IMR-90 (cell line): ENCODE data around the gene RFX2. TPM values are rescaled to one million over a fixed set of nuclear protein-coding genes. Genes with fewer than 3 reads are reported as not detected.

Experiments used
- ATAC-seq: fragments of 200-7000 bp; cut with Tn5 transposase; 2 replicates; pipeline ENCODE4 v1.9.1; 2020; ENCODE audit warnings: low read depth, mild to moderate bottlenecking, moderate library complexity
- BruUV-seq: library from RNA; stranded (reverse); fragments of 400-500 nt; replicated peaks from 2 replicates; lab custom pipeline; 2021; lab: Mats Ljungman, UMichigan
- CTCF ChIA-PET: fragments of 300-600 bp; formaldehyde crosslinking; extraction: SDS; loops from one replicate; lab custom pipeline; 2021; ENCODE audit warnings: antibody characterized with exemption; lab: Yijun Ruan, JAX
- POLR2A ChIA-PET: fragments of 300-600 bp; sonication (Branson Sonifier 250); formaldehyde crosslinking; loops from one replicate; lab custom pipeline; 2022; ENCODE audit warnings: antibody characterized with exemption; ENCODE audit not compliant: unreplicated experiment; lab: Charles Lee
- DNase-seq: peaks from one replicate; pipeline ENCODE4 v3.0.0; 2013
- H2AFZ ChIP-seq: replicated peaks from 2 replicates; pipeline ENCODE3; 2013; ENCODE audit warnings: low read length, mild to moderate bottlenecking; ENCODE audit not compliant: poor library complexity
- H2AK5ac ChIP-seq: 2 replicates; pipeline ENCODE4 v1.6.1; 2013; ENCODE audit warnings: low read depth, low read length, inconsistent platforms
- H2AK9ac ChIP-seq: replicated peaks from 2 replicates; pipeline ENCODE3; 2013; ENCODE audit warnings: mild to moderate bottlenecking, low read depth, low read length, moderate library complexity; ENCODE audit not compliant: poor library complexity
- H2BK120ac ChIP-seq: 2 replicates; pipeline ENCODE4 v1.6.1; 2013; ENCODE audit warnings: low read depth, low read length, inconsistent platforms
- H2BK15ac ChIP-seq: 3 replicates; pipeline ENCODE4 v1.6.1; 2013; ENCODE audit warnings: low read depth, low read length, inconsistent platforms
- H2BK20ac ChIP-seq: 2 replicates; pipeline ENCODE4 v1.6.1; 2013; ENCODE audit warnings: low read depth, mild to moderate bottlenecking, inconsistent platforms, low read length, moderate library complexity
- H2BK5ac ChIP-seq: 2 replicates; pipeline ENCODE4 v1.6.1; 2013; ENCODE audit warnings: mild to moderate bottlenecking, low read depth, low read length, inconsistent platforms; ENCODE audit not compliant: poor library complexity, severe bottlenecking
- H3K14ac ChIP-seq: replicated peaks from 2 replicates; pipeline ENCODE4 v1.6.1; 2013; ENCODE audit warnings: low read depth, low read length, inconsistent platforms
- H3K18ac ChIP-seq: 2 replicates; pipeline ENCODE4 v1.6.1; 2013; ENCODE audit warnings: low read depth, low read length, control low read depth
- H3K23ac ChIP-seq: 2 replicates; pipeline ENCODE4 v1.6.1; 2013; ENCODE audit warnings: low read depth, low read length, inconsistent platforms
- H3K27ac ChIP-seq: 2 replicates; pipeline ENCODE4 v1.5.1; 2013; ENCODE audit warnings: mild to moderate bottlenecking, control low read depth, low read length; ENCODE audit not compliant: insufficient read depth
- H3K27me3 ChIP-seq: 2 replicates; pipeline ENCODE4 v1.6.1; 2013; ENCODE audit warnings: low read length; ENCODE audit not compliant: control insufficient read depth, insufficient read depth
- H3K36me3 ChIP-seq: 2 replicates; pipeline ENCODE4 v1.6.1; 2013; ENCODE audit warnings: low read length, mixed read lengths; ENCODE audit not compliant: control insufficient read depth, insufficient read depth
- H3K4ac ChIP-seq: 2 replicates; pipeline ENCODE4 v1.6.1; 2013; ENCODE audit warnings: low read depth, low read length, inconsistent platforms
- H3K4me1 ChIP-seq: 2 replicates; pipeline ENCODE4 v1.6.1; 2013; ENCODE audit warnings: low read length, mixed read lengths; ENCODE audit not compliant: control insufficient read depth, insufficient read depth
- H3K4me2 ChIP-seq: 2 replicates; pipeline ENCODE4 v1.6.1; 2013; ENCODE audit warnings: low read depth, mild to moderate bottlenecking, control low read depth, low read length, moderate library complexity
- H3K4me3 ChIP-seq: 2 replicates; pipeline ENCODE4 v1.5.1; 2013; ENCODE audit warnings: low read depth, mild to moderate bottlenecking, control low read depth, low read length, moderate library complexity; ENCODE audit not compliant: insufficient read depth
- H3K56ac ChIP-seq: 2 replicates; pipeline ENCODE4 v1.6.1; 2013; ENCODE audit warnings: low read length, inconsistent platforms; ENCODE audit not compliant: insufficient read depth; ENCODE audit errors: extremely low read depth
- H3K79me1 ChIP-seq, 2 experiments: 2 replicates each; pipeline ENCODE4 v1.6.1; 2013; ENCODE audit warnings: low read length in 2 of 2, inconsistent platforms in 1 of 2, low read depth in 1 of 2
- H3K9ac ChIP-seq: 2 replicates; pipeline ENCODE4 v1.6.1; 2013; ENCODE audit warnings: low read depth, low read length, control low read depth
- H3K9me1 ChIP-seq: 2 replicates; pipeline ENCODE4 v1.6.1; 2013; ENCODE audit warnings: low read length, inconsistent platforms; ENCODE audit not compliant: insufficient read depth
- H3K9me3 ChIP-seq: 2 replicates; pipeline ENCODE4 v1.6.1; 2013; ENCODE audit warnings: low read length; ENCODE audit not compliant: control insufficient read depth, insufficient read depth
- H4K20me1 ChIP-seq: 2 replicates; pipeline ENCODE4 v1.6.1; 2013; ENCODE audit warnings: low read length, inconsistent platforms; ENCODE audit not compliant: insufficient read depth
- H4K5ac ChIP-seq: 2 replicates; pipeline ENCODE4 v1.6.1; 2013; ENCODE audit warnings: mild to moderate bottlenecking, low read depth, low read length, control low read depth
- H4K8ac ChIP-seq, 2 experiments: 2 replicates each; pipeline ENCODE4 v1.6.1; 2013; ENCODE audit warnings: low read depth in 2 of 2, low read length in 2 of 2, control low read depth in 1 of 2, inconsistent platforms in 1 of 2
- H4K91ac ChIP-seq: 2 replicates; pipeline ENCODE4 v1.6.1; 2013; ENCODE audit warnings: low read depth, low read length, inconsistent platforms; ENCODE audit not compliant: insufficient read depth
- BHLHE40 ChIP-seq: fragments of 150-350 bp; IDR thresholded peaks from 2 replicates; pipeline ENCODE4 v1.6.1; 2016; ENCODE audit warnings: mild to moderate bottlenecking, low read depth, low read length
- CEBPB ChIP-seq: IDR thresholded peaks from 2 replicates; pipeline ENCODE4 v1.6.1; 2012; ENCODE audit warnings: low read depth, low read length, improper control_type of control experiment
- CHD1 ChIP-seq: IDR thresholded peaks from 2 replicates; pipeline ENCODE4 v1.6.1; 2012; ENCODE audit warnings: low read depth, low read length, improper control_type of control experiment
- FOS ChIP-seq: fragments of 150-350 bp; IDR thresholded peaks from 2 replicates; pipeline ENCODE4 v1.6.1; 2016; ENCODE audit warnings: low read depth, low read length
- MAFK ChIP-seq: IDR thresholded peaks from 2 replicates; pipeline ENCODE4 v1.6.1; 2012; ENCODE audit warnings: low read depth, low read length, improper control_type of control experiment
- MXI1 ChIP-seq: IDR thresholded peaks from 2 replicates; pipeline ENCODE4 v1.6.1; 2012; ENCODE audit warnings: low read depth, mild to moderate bottlenecking, low read length, moderate library complexity, borderline replicate concordance
- NFE2L2 ChIP-seq: fragments of 150-350 bp; IDR thresholded peaks from 2 replicates; pipeline ENCODE4 v1.6.1; 2016; ENCODE audit warnings: low read depth, mild to moderate bottlenecking, low read length
- POLR2A ChIP-seq: IDR thresholded peaks from 2 replicates; pipeline ENCODE4 v1.6.1; 2012; ENCODE audit warnings: mild to moderate bottlenecking, low read depth, low read length
- RAD21 ChIP-seq: IDR thresholded peaks from 2 replicates; pipeline ENCODE4 v1.6.1; 2012; ENCODE audit warnings: low read length, improper control_type of control experiment
- RCOR1 ChIP-seq: IDR thresholded peaks from 2 replicates; pipeline ENCODE4 v1.6.1; 2012; ENCODE audit warnings: mild to moderate bottlenecking, low read length, improper control_type of control experiment; ENCODE audit not compliant: insufficient replicate concordance
- RFX5 ChIP-seq: IDR thresholded peaks from 2 replicates; pipeline ENCODE4 v1.8.0; 2012; ENCODE audit warnings: low read depth, mild to moderate bottlenecking, low read length, moderate library complexity
- SMC3 ChIP-seq: fragments of 150-350 bp; IDR thresholded peaks from 2 replicates; pipeline ENCODE4 v1.6.1; 2016; ENCODE audit warnings: low read depth, mild to moderate bottlenecking, antibody characterized with exemption, low read length, moderate library complexity
- WGBS, 2 experiments: methylation state at CpG; one replicate each; pipeline versions ENCODE4 v1.1.5 to v1.1.7; 2013; ENCODE audit warnings: missing lambda C conversion rate in 2 of 2; ENCODE audit not compliant: insufficient read length in 1 of 2; ENCODE audit errors: extremely low coverage in 2 of 2; 5-methylcytosine and 5-hydroxymethylcytosine counted together
- dilution Hi-C: fragments of 300-500 bp; cut with HindIII; formaldehyde crosslinking; loops from one replicate; pipeline ENCODE4 v1.14.3; 2018; ENCODE audit warnings: low sequenced_read_pairs; ENCODE audit not compliant: unreplicated experiment
- in situ Hi-C: fragments of 300-500 bp; cut with MboI; formaldehyde crosslinking; loops from 3 replicates; pipeline ENCODE4 v1.14.3; 2019; ENCODE audit warnings: low sequenced_read_pairs, inconsistent platforms, mixed read lengths
- intact Hi-C: fragments of 100-400 bp; cut with micrococcal nuclease; formaldehyde crosslinking; loops from 2 replicates; pipeline ENCODE4 v1.10.0; 2022
- polyA plus RNA-seq, 3 experiments: library from polyadenylated mRNA; depleted of rRNA; stranded (reverse); fragments of >200 nt; gene quantifications; 2 replicates each; pipeline ENCODE4 v1.2.3, GENCODE V29; 2012; ENCODE audit warnings: low replicate concordance in 1 of 3
- total RNA-seq: library from RNA; depleted of rRNA; stranded (reverse); fragments of >200 nt; gene quantifications from 2 replicates; pipeline ENCODE4 v1.2.3, GENCODE V29; 2012
- TF ChIP-seq, protein P1 (sequence below): fragments of 150-350 bp; IDR thresholded peaks from 2 replicates; pipeline ENCODE4 v1.6.1; 2017; ENCODE audit warnings: mild to moderate bottlenecking, antibody characterized with exemption, low read length, low read depth
- TF ChIP-seq, protein P2 (sequence below): conservative IDR thresholded peaks from 2 replicates; pipeline ENCODE4 v1.5.1; 2012; ENCODE audit warnings: mild to moderate bottlenecking, low read depth, low read length, improper control_type of control experiment
- TF ChIP-seq, protein P3 (sequence below): fragments of 150-350 bp; IDR thresholded peaks from 2 replicates; pipeline ENCODE4 v1.6.1; 2016; ENCODE audit warnings: low read depth, mild to moderate bottlenecking, low read length, moderate library complexity, borderline replicate concordance

Gene RFX2
- total and polyA plus RNA-seq, 2 of the 4 experiments (the other 2 are of a cell fraction) = 2.2 to 4.9 TPM

DNA sequence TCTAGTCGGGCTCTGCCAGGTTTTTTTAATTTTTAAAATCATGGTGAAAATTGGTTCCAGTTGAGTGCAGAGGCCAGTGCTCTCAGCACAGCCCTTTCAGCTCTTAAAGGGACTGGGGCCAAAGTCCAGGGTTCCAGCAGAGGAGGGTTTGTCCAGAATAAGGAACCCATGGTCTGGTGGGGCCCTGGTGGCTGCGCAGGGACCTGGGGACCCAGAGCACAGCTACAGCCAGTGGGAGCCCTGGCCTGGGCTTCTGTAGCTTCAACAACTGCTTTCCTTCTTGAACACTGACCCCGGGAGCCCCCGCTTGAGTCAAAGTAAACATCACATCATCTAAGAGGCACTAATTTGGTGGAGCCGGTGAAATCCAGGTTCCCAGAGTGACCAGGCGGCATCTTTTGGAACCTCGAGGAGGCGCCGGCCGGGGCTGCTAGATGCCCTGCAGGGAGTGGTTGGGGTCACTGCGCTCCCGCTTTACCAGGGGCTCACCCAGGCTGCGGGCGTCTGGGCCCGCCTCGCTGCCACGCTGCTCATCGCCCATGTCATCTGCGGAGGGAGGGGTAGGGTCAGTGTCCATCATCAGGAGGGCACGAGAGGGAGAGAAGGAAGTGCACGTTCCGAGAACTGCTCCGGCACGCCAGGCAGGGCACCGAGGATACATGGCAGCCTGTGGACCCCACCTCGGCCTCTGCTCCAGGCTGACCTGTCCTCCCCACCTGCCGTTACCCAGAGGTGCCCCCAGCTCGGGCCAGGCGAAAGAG lies 115.7 kb downstream of the RFX2 start:
- dilution Hi-C loops = no loop called here
- peaks cover 1% of the 10 kb centered on the region; the same call in 1 of the 2 replicates for H3K4me1 ChIP-seq
- in situ Hi-C loops = no loop called here
- no peak overlapping the region for H3K27ac ChIP-seq
- intact Hi-C loops = no loop called here
- ATAC-seq (no peak), DNase-seq (no peak)
- H3K9me3 ChIP-seq = no peaks in the 10 kb centered on the region
- H3K27me3 ChIP-seq = no peaks in the 10 kb centered on the region
- ChIA-PET POLR2A (no interaction called here), CTCF (no interaction called here)
- 95% methylated on average over 4 of the region's 29 CpGs; no CpG with 5 or more reads in 1 of the 2 experiments for WGBS, 2 experiments
- H2AK9ac ChIP-seq = peak overlapping the region; percentile 42
- no peak overlapping the region for H3K9ac ChIP-seq
- no peak overlapping the region for H3K4me2 ChIP-seq
- H3K9me1 ChIP-seq = no peaks in the 10 kb centered on the region
- peaks cover 2% of the 10 kb centered on the region; the same call in 1 of the 2 replicates for H3K36me3 ChIP-seq
- no peak overlapping the region for H4K5ac ChIP-seq
- H2AFZ ChIP-seq = no peak overlapping the region
- H2BK15ac ChIP-seq = no peak overlapping the region
- H4K91ac ChIP-seq = no peak overlapping the region
- no peaks in the 10 kb centered on the region for H4K20me1 ChIP-seq
- no peak overlapping the region for H3K23ac ChIP-seq
- H3K4ac ChIP-seq = no peak overlapping the region
- H3K14ac ChIP-seq = no peak overlapping the region
- no peak overlapping the region for H2AK5ac ChIP-seq
- no peak for TF ChIP-seq MXI1
- TF ChIP-seq RCOR1 = no peak
- no peak for TF ChIP-seq NFE2L2
- TF ChIP-seq SMC3 = no peak
- TF ChIP-seq CEBPB = no peak
- TF ChIP-seq RAD21 = no peak
- TF ChIP-seq RFX5 = no peak
- TF ChIP-seq MAFK = no peak
- TF ChIP-seq, protein P1, sequence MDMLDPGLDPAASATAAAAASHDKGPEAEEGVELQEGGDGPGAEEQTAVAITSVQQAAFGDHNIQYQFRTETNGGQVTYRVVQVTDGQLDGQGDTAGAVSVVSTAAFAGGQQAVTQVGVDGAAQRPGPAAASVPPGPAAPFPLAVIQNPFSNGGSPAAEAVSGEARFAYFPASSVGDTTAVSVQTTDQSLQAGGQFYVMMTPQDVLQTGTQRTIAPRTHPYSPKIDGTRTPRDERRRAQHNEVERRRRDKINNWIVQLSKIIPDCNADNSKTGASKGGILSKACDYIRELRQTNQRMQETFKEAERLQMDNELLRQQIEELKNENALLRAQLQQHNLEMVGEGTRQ = no peak
- no peak for TF ChIP-seq CHD1
- no peak for TF ChIP-seq FOS
- no peak for TF ChIP-seq POLR2A
- TF ChIP-seq BHLHE40 = no peak
- TF ChIP-seq, protein P2, sequence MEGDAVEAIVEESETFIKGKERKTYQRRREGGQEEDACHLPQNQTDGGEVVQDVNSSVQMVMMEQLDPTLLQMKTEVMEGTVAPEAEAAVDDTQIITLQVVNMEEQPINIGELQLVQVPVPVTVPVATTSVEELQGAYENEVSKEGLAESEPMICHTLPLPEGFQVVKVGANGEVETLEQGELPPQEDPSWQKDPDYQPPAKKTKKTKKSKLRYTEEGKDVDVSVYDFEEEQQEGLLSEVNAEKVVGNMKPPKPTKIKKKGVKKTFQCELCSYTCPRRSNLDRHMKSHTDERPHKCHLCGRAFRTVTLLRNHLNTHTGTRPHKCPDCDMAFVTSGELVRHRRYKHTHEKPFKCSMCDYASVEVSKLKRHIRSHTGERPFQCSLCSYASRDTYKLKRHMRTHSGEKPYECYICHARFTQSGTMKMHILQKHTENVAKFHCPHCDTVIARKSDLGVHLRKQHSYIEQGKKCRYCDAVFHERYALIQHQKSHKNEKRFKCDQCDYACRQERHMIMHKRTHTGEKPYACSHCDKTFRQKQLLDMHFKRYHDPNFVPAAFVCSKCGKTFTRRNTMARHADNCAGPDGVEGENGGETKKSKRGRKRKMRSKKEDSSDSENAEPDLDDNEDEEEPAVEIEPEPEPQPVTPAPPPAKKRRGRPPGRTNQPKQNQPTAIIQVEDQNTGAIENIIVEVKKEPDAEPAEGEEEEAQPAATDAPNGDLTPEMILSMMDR = no peak
- TF ChIP-seq, protein P3, sequence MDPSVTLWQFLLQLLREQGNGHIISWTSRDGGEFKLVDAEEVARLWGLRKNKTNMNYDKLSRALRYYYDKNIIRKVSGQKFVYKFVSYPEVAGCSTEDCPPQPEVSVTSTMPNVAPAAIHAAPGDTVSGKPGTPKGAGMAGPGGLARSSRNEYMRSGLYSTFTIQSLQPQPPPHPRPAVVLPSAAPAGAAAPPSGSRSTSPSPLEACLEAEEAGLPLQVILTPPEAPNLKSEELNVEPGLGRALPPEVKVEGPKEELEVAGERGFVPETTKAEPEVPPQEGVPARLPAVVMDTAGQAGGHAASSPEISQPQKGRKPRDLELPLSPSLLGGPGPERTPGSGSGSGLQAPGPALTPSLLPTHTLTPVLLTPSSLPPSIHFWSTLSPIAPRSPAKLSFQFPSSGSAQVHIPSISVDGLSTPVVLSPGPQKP = no peak
- H4K8ac ChIP-seq = no peak overlapping the region
- H3K4me3 ChIP-seq = no peak overlapping the region
- no peak overlapping the region for H2BK120ac ChIP-seq
- no peak overlapping the region for H3K18ac ChIP-seq
- no peak overlapping the region for H3K56ac ChIP-seq
- no peaks in the 10 kb centered on the region for H3K79me1 ChIP-seq
- BruUV-seq = no TSS peak
- no peak overlapping the region for H2BK20ac ChIP-seq
- H2BK5ac ChIP-seq = no peak overlapping the region
